ENCODE results near the gene IPO9. TPM values are rescaled to one million over a fixed set of nuclear protein-coding genes. Genes with fewer than 3 reads are reported as not detected.

IPO9 gene
- total and polyA plus RNA-seq, 2 donors (not counting 1 experiment from before 2014, with no cell fraction given): 13.3 to 56.9 TPM

DNA sequence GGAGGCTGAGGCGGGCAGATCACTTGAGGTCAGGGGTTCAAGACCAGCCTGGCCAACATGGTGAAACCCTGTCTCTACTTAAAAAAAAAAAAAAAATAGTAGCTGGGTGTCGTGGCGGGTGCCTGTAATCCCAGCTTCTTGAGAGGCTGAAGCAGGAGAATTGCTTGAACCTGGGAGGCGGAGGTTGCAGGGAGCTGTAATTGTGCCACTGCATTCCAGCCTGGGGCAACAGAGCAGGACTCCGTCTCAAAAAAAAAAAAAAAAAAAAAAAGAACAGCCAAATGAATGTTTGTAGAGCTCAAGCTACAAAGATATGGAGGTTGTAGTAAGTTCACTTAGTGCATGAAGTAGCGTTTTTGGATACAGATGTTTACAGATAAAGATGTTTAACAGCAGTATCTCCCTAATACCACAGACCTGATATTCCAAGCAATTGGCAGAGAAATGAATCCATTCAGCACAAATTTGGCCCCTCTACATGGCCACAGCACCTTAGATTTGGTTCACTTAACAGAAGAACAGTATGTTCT lies 49.5 kb upstream of the IPO9 start:
- no peaks in the 10 kb centered on the region for H3K4me1 Mint-ChIP-seq
- WGBS (ENCODE audit: insufficient coverage): 94% methylated on average over 5 of the region's 6 CpGs
- peaks cover 3% of the 10 kb centered on the region for H3K27me3 Mint-ChIP-seq
- Histone ChIP-seq H3K4me1 (ENCODE audit: control insufficient read depth in 2 of 2, insufficient read depth in 2 of 2, low read length in 2 of 2) (no peaks in the 10 kb centered on the region), H3K79me2 (ENCODE audit: control insufficient read depth, insufficient read depth, low read length) (no peaks in the 10 kb centered on the region), H3K27ac (ENCODE audit: low read length in 2 of 2) (no peak overlapping the region), H4K20me1 (ENCODE audit: control insufficient read depth, insufficient read depth, low read length, poor library complexity, severe bottlenecking) (no peaks in the 10 kb centered on the region), H2AFZ (ENCODE audit: insufficient read depth, low read depth, low read length, poor library complexity, severe bottlenecking) (no peak overlapping the region), H3K4me3 (ENCODE audit: control extremely low read depth in 1 of 5, extremely low read depth in 1 of 5, insufficient read depth in 1 of 5, low read depth in 2 of 5, low read length in 4 of 5) (no peak overlapping the region), H3K9ac (ENCODE audit: low read length) (no peak overlapping the region), H3K9me3 (ENCODE audit: control extremely low read depth in 1 of 3, control insufficient read depth in 2 of 3, insufficient read depth in 1 of 3, low read length in 2 of 3) (no peaks in the 10 kb centered on the region), H3K27me3 (replicated peaks in 1 of 4; ENCODE audit: control extremely low read depth in 1 of 4, control insufficient read depth in 3 of 4, insufficient read depth in 4 of 4, low read length in 3 of 4) (no peaks in the 10 kb centered on the region), H3K4me2 (replicated peaks; ENCODE audit: low read depth, low read length, poor library complexity, severe bottlenecking) (no peak overlapping the region), H3K36me3 (replicated peaks in 1 of 2; ENCODE audit: control extremely low read depth in 1 of 2, control insufficient read depth in 1 of 2, extremely low read depth in 1 of 2, insufficient read depth in 2 of 2, low read length in 1 of 2) (no peaks in the 10 kb centered on the region)
- DNase-seq (no peak), ATAC-seq (ENCODE audit: low read depth) (no peak)
- ChIA-PET CTCF (interaction anchor here (1.5 to 1.6 kb wide), 2 partner anchors 12 to 14 kb away, joined by 5 to 6 read pairs; no protein-coding TSS in a partner anchor), POLR2A (no interaction called here)
- H3K9me3 Mint-ChIP-seq (ENCODE audit: insufficient read depth): no peaks in the 10 kb centered on the region
- TF ChIP-seq EZH2 (IDR thresholded peaks at IDR 0.05; ENCODE audit: borderline replicate concordance, insufficient read depth, low read depth, low read length, poor library complexity, severe bottlenecking): no peak
- no peak for TF ChIP-seq CTCF (IDR thresholded peaks at IDR 0.05)
- no peak overlapping the region for H3K27ac Mint-ChIP-seq
- no peak overlapping the region for H3K4me3 Mint-ChIP-seq
- intact Hi-C loops (cut with micrococcal nuclease): no loop called here

DNA sequence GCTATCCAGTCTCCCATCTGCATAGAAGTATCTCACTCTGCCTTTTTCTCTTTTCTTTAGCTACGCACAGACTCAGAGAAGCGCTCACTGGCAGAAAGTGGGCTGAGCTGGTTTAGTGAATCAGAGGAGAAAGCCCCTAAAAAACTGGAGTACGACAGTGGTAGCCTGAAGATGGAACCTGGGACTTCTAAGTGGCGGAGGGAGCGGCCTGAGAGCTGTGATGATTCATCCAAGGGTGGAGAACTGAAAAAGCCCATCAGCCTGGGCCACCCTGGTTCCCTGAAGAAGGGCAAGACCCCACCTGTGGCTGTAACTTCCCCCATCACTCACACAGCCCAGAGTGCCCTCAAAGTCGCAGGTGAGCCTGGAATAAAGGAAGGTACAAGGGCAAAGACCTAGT lies 48.0 kb upstream of the IPO9 start:
- H3K9ac ChIP-seq (ENCODE audit: low read length): no peak overlapping the region
- Mint-ChIP-seq H3K4me3 (no peak overlapping the region), H3K9me3 (ENCODE audit: insufficient read depth) (no peaks in the 10 kb centered on the region), H3K27ac (no peak overlapping the region), H3K27me3 (no peaks in the 10 kb centered on the region), H3K4me1 (no peaks in the 10 kb centered on the region)
- H3K4me3 ChIP-seq (ENCODE audit: control extremely low read depth in 1 of 5, extremely low read depth in 1 of 5, insufficient read depth in 1 of 5, low read depth in 2 of 5, low read length in 4 of 5): no peak overlapping the region
- no peaks in the 10 kb centered on the region for H3K4me1 ChIP-seq (ENCODE audit: control insufficient read depth in 2 of 2, insufficient read depth in 2 of 2, low read length in 2 of 2)
- intact Hi-C loops (cut with micrococcal nuclease): no loop called here
- no peak for DNase-seq
- H3K9me3 ChIP-seq (ENCODE audit: control extremely low read depth in 1 of 3, control insufficient read depth in 2 of 3, insufficient read depth in 1 of 3, low read length in 2 of 3): no peaks in the 10 kb centered on the region
- CTCF ChIA-PET: interaction anchor here (0.7 kb wide), 1 partner anchor 70 kb away, joined by 3 read pairs; no protein-coding TSS in a partner anchor
- no peak overlapping the region for H2AFZ ChIP-seq (ENCODE audit: insufficient read depth, low read depth, low read length, poor library complexity, severe bottlenecking)
- TF ChIP-seq CTCF (IDR thresholded peaks at IDR 0.05): no peak
- TF ChIP-seq EZH2 (IDR thresholded peaks at IDR 0.05; ENCODE audit: borderline replicate concordance, insufficient read depth, low read depth, low read length, poor library complexity, severe bottlenecking): no peak
- no peaks in the 10 kb centered on the region for H3K36me3 ChIP-seq (replicated peaks in 1 of 2; ENCODE audit: control extremely low read depth in 1 of 2, control insufficient read depth in 1 of 2, extremely low read depth in 1 of 2, insufficient read depth in 2 of 2, low read length in 1 of 2)
- ATAC-seq (ENCODE audit: low read depth): no peak
- H3K27me3 ChIP-seq (replicated peaks in 1 of 4; ENCODE audit: control extremely low read depth in 1 of 4, control insufficient read depth in 3 of 4, insufficient read depth in 4 of 4, low read length in 3 of 4): no peaks in the 10 kb centered on the region
- no peaks in the 10 kb centered on the region for H3K79me2 ChIP-seq (ENCODE audit: control insufficient read depth, insufficient read depth, low read length)
- no peak overlapping the region for H3K4me2 ChIP-seq (replicated peaks; ENCODE audit: low read depth, low read length, poor library complexity, severe bottlenecking)
- POLR2A ChIA-PET: interaction anchor here (0.7 kb wide), 1 partner anchor 65 kb away, joined by 4 read pairs; no protein-coding TSS in a partner anchor
- H3K27ac ChIP-seq (ENCODE audit: low read length in 2 of 2): no peak overlapping the region
- H4K20me1 ChIP-seq (ENCODE audit: control insufficient read depth, insufficient read depth, low read length, poor library complexity, severe bottlenecking): no peaks in the 10 kb centered on the region
- WGBS (ENCODE audit: insufficient coverage): 75% methylated on average over 2 of the region's 6 CpGs
